Neutrophil (primary cell): ENCODE data around the gene FAM240A.

Experiments
- H3K27ac ChIP-seq: fragments of 200-600 bp; sonication (generic); 2 replicates; pipeline ENCODE4 v1.5.1; 2016; ENCODE audit warnings: mild to moderate bottlenecking, moderate library complexity
- H3K27me3 ChIP-seq: fragments of 200-600 bp; sonication (generic); 2 replicates; pipeline ENCODE4 v1.6.0; 2016; ENCODE audit warnings: mild to moderate bottlenecking
- H3K36me3 ChIP-seq: fragments of 200-600 bp; sonication (generic); 2 replicates; pipeline ENCODE4 v1.5.1; 2017
- H3K4me1 ChIP-seq, 2 experiments: fragments of 200-600 bp in 1 of 2; sonication (generic) in 1 of 2; 1 replicate in 1 of 2; 2 replicates in 1 of 2; pipeline versions ENCODE4 v1.5.1 to v1.6.1; 2013 to 2016; ENCODE audit warnings: low read depth in 1 of 2, low read length in 1 of 2, mild to moderate bottlenecking in 1 of 2, moderate library complexity in 1 of 2; ENCODE audit not compliant: control insufficient read depth in 1 of 2, insufficient read depth in 1 of 2
- H3K4me3 ChIP-seq, 2 experiments: fragments of 200-600 bp in 1 of 2; sonication (generic) in 1 of 2; 1 replicate in 1 of 2; 2 replicates in 1 of 2; pipeline ENCODE4 v1.5.1; 2013 to 2016; ENCODE audit warnings: low read depth in 1 of 2, low read length in 1 of 2, mild to moderate bottlenecking in 1 of 2, moderate library complexity in 1 of 2
- H3K9me3 ChIP-seq: fragments of 200-600 bp; sonication (generic); 2 replicates; pipeline ENCODE4 v1.5.1; 2016
- CTCF ChIP-seq: fragments of 200-600 bp; sonication (generic); IDR thresholded peaks from 2 replicates; pipeline ENCODE4 v1.5.1; 2016; ENCODE audit warnings: antibody characterized with exemption

Gene FAM240A

GRCh38 chr3:46664971-46665762 lies 52.8 kb downstream of the FAM240A start:
- Histone ChIP-seq H3K9me3 (no peaks in the 10 kb centered on the region), H3K27me3 (no peaks in the 10 kb centered on the region), H3K4me3 (no peak overlapping the region), H3K36me3 (no peaks in the 10 kb centered on the region), H3K4me1 (no peaks in the 10 kb centered on the region), H3K27ac (no peak overlapping the region)
- no peak for TF ChIP-seq CTCF

- Histone ChIP-seq H3K9me3 (no peaks in the 10 kb centered on the region), H3K36me3 (no peaks in the 10 kb centered on the region), H3K27ac (no peak overlapping the region), H3K4me3 (no peak overlapping the region), H3K27me3 (no peaks in the 10 kb centered on the region), H3K4me1 (no peaks in the 10 kb centered on the region)
- no peak for TF ChIP-seq CTCF
These were observed 53.6 kb downstream of the FAM240A start for GRCh38 chr3:46665763-46666452.

- H3K4me3 ChIP-seq: no peak overlapping the region
- no peak overlapping the region for H3K27ac ChIP-seq
- no peaks in the 10 kb centered on the region for H3K9me3 ChIP-seq
- no peaks in the 10 kb centered on the region for H3K27me3 ChIP-seq
- H3K4me1 ChIP-seq: no peaks in the 10 kb centered on the region
- H3K36me3 ChIP-seq: no peaks in the 10 kb centered on the region
- TF ChIP-seq CTCF: no peak
These were observed 54.1 kb downstream of the FAM240A start for GRCh38 chr3:46666453-46666845.

GRCh38 chr3:46667061-46667621 lies 54.8 kb downstream of the FAM240A start:
- no peaks in the 10 kb centered on the region for H3K36me3 ChIP-seq
- no peak overlapping the region for H3K4me3 ChIP-seq
- no peak overlapping the region for H3K27ac ChIP-seq
- no peaks in the 10 kb centered on the region for H3K9me3 ChIP-seq
- no peaks in the 10 kb centered on the region for H3K27me3 ChIP-seq
- no peaks in the 10 kb centered on the region for H3K4me1 ChIP-seq
- TF ChIP-seq CTCF: no peak

GRCh38 chr3:46667657-46668056 lies 55.3 kb downstream of the FAM240A start:
- H3K4me1 ChIP-seq: no peaks in the 10 kb centered on the region

More at GRCh38 chr3:46667657-46668056, 55.3 kb downstream of the FAM240A start:
- TF ChIP-seq CTCF: no peak
- Histone ChIP-seq H3K27ac (no peak overlapping the region), H3K4me3 (no peak overlapping the region), H3K27me3 (no peaks in the 10 kb centered on the region), H3K9me3 (no peaks in the 10 kb centered on the region), H3K36me3 (no peaks in the 10 kb centered on the region)
